Measurements from ENCODE around the gene GRHPR. TPM values are rescaled to one million over a fixed set of nuclear protein-coding genes. Genes with fewer than 3 reads are reported as not detected.

GRHPR gene
- total RNA-seq (2022; extraction: Qiagen RNA extraction; ENCODE audit: low read depth): 146 to 170 TPM (median 160 TPM) in 5 replicates

GRCh38 chr9:37422289-37423104 is at the start of gene GRHPR:
Gene GRHPR, plus strand, starts transcription at chr9:37422696. Its CDS starts 55 bp downstream, at chr9:37422751.

GRCh38 chr9:37465249-37466036 is 42.9 kb downstream of the GRHPR start, which contains the start of gene ZBTB5:
Gene ZBTB5, minus strand, starts transcription at chr9:37465450. Its CDS starts 22,899 bp downstream, at chr9:37442551.

GRCh38 chr9:37485389-37486255 is 63.1 kb downstream of the GRHPR start, which contains the start of gene POLR1E:
Gene POLR1E, plus strand, starts transcription at chr9:37485948. Its CDS starts 100 bp downstream, at chr9:37486048.

Other genes starting within 250 kb of the GRHPR start
- 8.0 to 9.7 TPM (median 9.0 TPM) in 5 replicates for gene ZBTB5, start 42.8 kb downstream of the GRHPR start, total RNA-seq (2022; extraction: Qiagen RNA extraction; ENCODE audit: low read depth)
- gene POLR1E, start 63.3 kb downstream of the GRHPR start, total RNA-seq (2022; extraction: Qiagen RNA extraction; ENCODE audit: low read depth): 38.4 to 44.0 TPM (median 42.4 TPM) in 5 replicates
- gene FBXO10, start 153.7 kb downstream of the GRHPR start, total RNA-seq (2022; extraction: Qiagen RNA extraction; ENCODE audit: low read depth): 5.8 to 7.8 TPM (median 7.3 TPM) in 5 replicates
- 308 to 352 TPM (median 333 TPM) in 5 replicates for gene TOMM5, start 169.9 kb downstream of the GRHPR start, total RNA-seq (2022; extraction: Qiagen RNA extraction; ENCODE audit: low read depth)
- 0.01 to 0.12 TPM (median 0.05 TPM) in 4 of 5 replicates, not detected in the other for gene FRMPD1, start 228.3 kb downstream of the GRHPR start, total RNA-seq (2022; extraction: Qiagen RNA extraction; ENCODE audit: low read depth)